ENCODE results near the gene CAMK1D.

Gene CAMK1D

GRCh38 chr10:12743941-12744340 lies 394.6 kb downstream of the CAMK1D start:
- no CpG with 5 or more reads among the region's 4 CpGs for WGBS (ENCODE audit: extremely low coverage, insufficient coverage, low lambda C conversion rate)
- no peak overlapping the region for H3K9ac ChIP-seq (ENCODE audit: low read length)

GRCh38 chr10:12748186-12748585 lies 398.8 kb downstream of the CAMK1D start:
- no CpG with 5 or more reads among the region's 4 CpGs for WGBS (ENCODE audit: extremely low coverage, insufficient coverage, low lambda C conversion rate)

More at GRCh38 chr10:12743941-12744340, 394.6 kb downstream of the CAMK1D start:
- H3K4me3 ChIP-seq (ENCODE audit: low read length) = no peak overlapping the region
- no peak overlapping the region for H3K27ac ChIP-seq (ENCODE audit: low read depth, low read length)
- H3K79me1 ChIP-seq (ENCODE audit: low read length) = no peaks in the 10 kb centered on the region
- no peak overlapping the region for H3K23ac ChIP-seq (ENCODE audit: low read length)
- no peak overlapping the region for H4K8ac ChIP-seq (ENCODE audit: low read depth, low read length)
- no peaks in the 10 kb centered on the region for H3K79me2 ChIP-seq (ENCODE audit: control insufficient read depth, insufficient read depth, low read length)
- no peak overlapping the region for H4K5ac ChIP-seq (ENCODE audit: low read length)
- H3K4me2 ChIP-seq (ENCODE audit: low read length) = no peak overlapping the region
- no peak overlapping the region for H2BK120ac ChIP-seq (ENCODE audit: low read depth, low read length)
- H3K4ac ChIP-seq (ENCODE audit: low read depth, low read length) = no peak overlapping the region
- no peaks in the 10 kb centered on the region for H3K4me1 ChIP-seq (ENCODE audit: control insufficient read depth, low read depth, low read length)
- H2BK5ac ChIP-seq (ENCODE audit: low read length) = no peak overlapping the region
- H3K18ac ChIP-seq (ENCODE audit: low read length) = no peak overlapping the region
- no peak overlapping the region for H2AK5ac ChIP-seq (ENCODE audit: low read length)
- H3K36me3 ChIP-seq (ENCODE audit: control insufficient read depth, insufficient read depth, low read length) = no peaks in the 10 kb centered on the region
- no peak overlapping the region for H3K56ac ChIP-seq (ENCODE audit: low read length)
- no peaks in the 10 kb centered on the region for H3K27me3 ChIP-seq (ENCODE audit: insufficient read depth, low read length, poor library complexity)
- no peak overlapping the region for H2BK15ac ChIP-seq (replicated peaks; ENCODE audit: low read depth)
- DNase-seq = no peak

GRCh38 chr10:12749760-12750478 lies 400.6 kb downstream of the CAMK1D start:
- Histone ChIP-seq H3K4me1 (ENCODE audit: control insufficient read depth, low read depth, low read length) (peaks cover 3% of the 10 kb centered on the region), H3K27ac (ENCODE audit: low read depth, low read length) (no peak overlapping the region), H4K5ac (ENCODE audit: low read length) (no peak overlapping the region), H3K4me3 (ENCODE audit: low read length) (no peak overlapping the region), H2BK120ac (ENCODE audit: low read depth, low read length) (no peak overlapping the region), H3K23ac (ENCODE audit: low read length) (no peak overlapping the region), H3K4me2 (ENCODE audit: low read length) (no peak overlapping the region), H3K27me3 (ENCODE audit: insufficient read depth, low read length, poor library complexity) (no peaks in the 10 kb centered on the region), H3K18ac (ENCODE audit: low read length) (no peak overlapping the region), H3K56ac (ENCODE audit: low read length) (no peak overlapping the region), H3K36me3 (ENCODE audit: control insufficient read depth, insufficient read depth, low read length) (no peaks in the 10 kb centered on the region), H3K79me2 (ENCODE audit: control insufficient read depth, insufficient read depth, low read length) (no peaks in the 10 kb centered on the region), H2AK5ac (ENCODE audit: low read length) (no peak overlapping the region), H3K79me1 (ENCODE audit: low read length) (no peaks in the 10 kb centered on the region), H3K9ac (ENCODE audit: low read length) (no peak overlapping the region), H4K8ac (ENCODE audit: low read depth, low read length) (no peak overlapping the region), H2BK15ac (replicated peaks; ENCODE audit: low read depth) (no peak overlapping the region), H3K4ac (ENCODE audit: low read depth, low read length) (no peak overlapping the region), H2BK5ac (ENCODE audit: low read length) (no peak overlapping the region)
- no peak for DNase-seq
- WGBS (ENCODE audit: extremely low coverage, insufficient coverage, low lambda C conversion rate) = no CpG with 5 or more reads among the region's 14 CpGs

More at GRCh38 chr10:12748186-12748585, 398.8 kb downstream of the CAMK1D start:
- H3K9ac ChIP-seq (ENCODE audit: low read length) = no peak overlapping the region
- H4K8ac ChIP-seq (ENCODE audit: low read depth, low read length) = no peak overlapping the region
- H2BK120ac ChIP-seq (ENCODE audit: low read depth, low read length) = no peak overlapping the region
- no peak overlapping the region for H4K5ac ChIP-seq (ENCODE audit: low read length)
- no peak overlapping the region for H3K4me2 ChIP-seq (ENCODE audit: low read length)
- H3K56ac ChIP-seq (ENCODE audit: low read length) = no peak overlapping the region
- H2AK5ac ChIP-seq (ENCODE audit: low read length) = no peak overlapping the region
- no peak overlapping the region for H3K18ac ChIP-seq (ENCODE audit: low read length)
- H3K4me3 ChIP-seq (ENCODE audit: low read length) = no peak overlapping the region
- no peak overlapping the region for H2BK15ac ChIP-seq (replicated peaks; ENCODE audit: low read depth)
- no peak overlapping the region for H3K4ac ChIP-seq (ENCODE audit: low read depth, low read length)
- no peaks in the 10 kb centered on the region for H3K27me3 ChIP-seq (ENCODE audit: insufficient read depth, low read length, poor library complexity)
- no peak overlapping the region for H3K23ac ChIP-seq (ENCODE audit: low read length)
- H3K36me3 ChIP-seq (ENCODE audit: control insufficient read depth, insufficient read depth, low read length) = no peaks in the 10 kb centered on the region
- no peak overlapping the region for H3K27ac ChIP-seq (ENCODE audit: low read depth, low read length)
- H3K79me1 ChIP-seq (ENCODE audit: low read length) = no peaks in the 10 kb centered on the region
- H3K79me2 ChIP-seq (ENCODE audit: control insufficient read depth, insufficient read depth, low read length) = no peaks in the 10 kb centered on the region
- H2BK5ac ChIP-seq (ENCODE audit: low read length) = no peak overlapping the region
- peaks cover 3% of the 10 kb centered on the region for H3K4me1 ChIP-seq (ENCODE audit: control insufficient read depth, low read depth, low read length)
- no peak for DNase-seq

GRCh38 chr10:12750526-12751201 lies 401.3 kb downstream of the CAMK1D start:
- Histone ChIP-seq H2BK5ac (ENCODE audit: low read length) (no peak overlapping the region), H4K5ac (ENCODE audit: low read length) (no peak overlapping the region), H2BK15ac (replicated peaks; ENCODE audit: low read depth) (no peak overlapping the region), H3K4me3 (ENCODE audit: low read length) (no peak overlapping the region), H2BK120ac (ENCODE audit: low read depth, low read length) (no peak overlapping the region), H3K9ac (ENCODE audit: low read length) (no peak overlapping the region), H3K36me3 (ENCODE audit: control insufficient read depth, insufficient read depth, low read length) (no peaks in the 10 kb centered on the region), H3K4ac (ENCODE audit: low read depth, low read length) (no peak overlapping the region), H3K56ac (ENCODE audit: low read length) (no peak overlapping the region), H3K79me2 (ENCODE audit: control insufficient read depth, insufficient read depth, low read length) (no peaks in the 10 kb centered on the region), H3K23ac (ENCODE audit: low read length) (no peak overlapping the region), H2AK5ac (ENCODE audit: low read length) (no peak overlapping the region), H3K27ac (ENCODE audit: low read depth, low read length) (no peak overlapping the region), H3K79me1 (ENCODE audit: low read length) (no peaks in the 10 kb centered on the region), H3K18ac (ENCODE audit: low read length) (no peak overlapping the region), H3K27me3 (ENCODE audit: insufficient read depth, low read length, poor library complexity) (no peaks in the 10 kb centered on the region), H4K8ac (ENCODE audit: low read depth, low read length) (no peak overlapping the region), H3K4me1 (ENCODE audit: control insufficient read depth, low read depth, low read length) (peaks cover 3% of the 10 kb centered on the region), H3K4me2 (ENCODE audit: low read length) (no peak overlapping the region)
- DNase-seq = peak; percentile 86
- WGBS (ENCODE audit: extremely low coverage, insufficient coverage, low lambda C conversion rate) = no CpG with 5 or more reads among the region's 11 CpGs

GRCh38 chr10:12755075-12755474 lies 405.7 kb downstream of the CAMK1D start:
- Histone ChIP-seq H3K56ac (ENCODE audit: low read length) (no peak overlapping the region), H3K27ac (ENCODE audit: low read depth, low read length) (no peak overlapping the region), H3K79me1 (ENCODE audit: low read length) (no peaks in the 10 kb centered on the region), H2BK120ac (ENCODE audit: low read depth, low read length) (no peak overlapping the region), H3K18ac (ENCODE audit: low read length) (no peak overlapping the region), H3K4me3 (ENCODE audit: low read length) (no peak overlapping the region), H4K5ac (ENCODE audit: low read length) (no peak overlapping the region), H4K8ac (ENCODE audit: low read depth, low read length) (no peak overlapping the region), H3K79me2 (ENCODE audit: control insufficient read depth, insufficient read depth, low read length) (no peaks in the 10 kb centered on the region), H3K27me3 (ENCODE audit: insufficient read depth, low read length, poor library complexity) (no peaks in the 10 kb centered on the region), H2BK15ac (replicated peaks; ENCODE audit: low read depth) (no peak overlapping the region), H3K4ac (ENCODE audit: low read depth, low read length) (no peak overlapping the region), H3K36me3 (ENCODE audit: control insufficient read depth, insufficient read depth, low read length) (no peaks in the 10 kb centered on the region), H3K4me1 (ENCODE audit: control insufficient read depth, low read depth, low read length) (peaks cover 3% of the 10 kb centered on the region), H3K23ac (ENCODE audit: low read length) (no peak overlapping the region), H3K4me2 (ENCODE audit: low read length) (no peak overlapping the region), H2AK5ac (ENCODE audit: low read length) (no peak overlapping the region), H2BK5ac (ENCODE audit: low read length) (no peak overlapping the region), H3K9ac (ENCODE audit: low read length) (no peak overlapping the region)
- no peak for DNase-seq
- no CpG with 5 or more reads among the region's 5 CpGs for WGBS (ENCODE audit: extremely low coverage, insufficient coverage, low lambda C conversion rate)
